ENCODE measurements around the gene JAK1.

DNA sequence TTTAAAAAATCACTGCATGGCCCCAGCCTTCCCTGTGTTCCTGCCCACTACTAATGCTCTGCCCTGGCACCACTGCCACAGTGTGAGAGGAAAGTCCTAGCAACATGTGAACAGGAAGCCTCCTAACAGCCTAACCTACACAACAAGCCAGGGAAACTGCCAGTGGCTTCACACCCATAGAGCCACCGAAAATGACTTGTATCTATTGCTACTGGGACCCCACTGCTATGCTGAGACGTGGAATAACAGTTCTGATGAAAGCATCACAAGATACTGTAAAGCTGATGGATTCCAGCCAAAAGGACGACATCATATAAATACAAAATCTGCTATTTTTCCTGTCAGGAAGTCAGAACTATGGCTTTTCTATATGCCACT is 74.9 kb downstream of the JAK1 start:
- TF ChIP-seq, protein P1, sequence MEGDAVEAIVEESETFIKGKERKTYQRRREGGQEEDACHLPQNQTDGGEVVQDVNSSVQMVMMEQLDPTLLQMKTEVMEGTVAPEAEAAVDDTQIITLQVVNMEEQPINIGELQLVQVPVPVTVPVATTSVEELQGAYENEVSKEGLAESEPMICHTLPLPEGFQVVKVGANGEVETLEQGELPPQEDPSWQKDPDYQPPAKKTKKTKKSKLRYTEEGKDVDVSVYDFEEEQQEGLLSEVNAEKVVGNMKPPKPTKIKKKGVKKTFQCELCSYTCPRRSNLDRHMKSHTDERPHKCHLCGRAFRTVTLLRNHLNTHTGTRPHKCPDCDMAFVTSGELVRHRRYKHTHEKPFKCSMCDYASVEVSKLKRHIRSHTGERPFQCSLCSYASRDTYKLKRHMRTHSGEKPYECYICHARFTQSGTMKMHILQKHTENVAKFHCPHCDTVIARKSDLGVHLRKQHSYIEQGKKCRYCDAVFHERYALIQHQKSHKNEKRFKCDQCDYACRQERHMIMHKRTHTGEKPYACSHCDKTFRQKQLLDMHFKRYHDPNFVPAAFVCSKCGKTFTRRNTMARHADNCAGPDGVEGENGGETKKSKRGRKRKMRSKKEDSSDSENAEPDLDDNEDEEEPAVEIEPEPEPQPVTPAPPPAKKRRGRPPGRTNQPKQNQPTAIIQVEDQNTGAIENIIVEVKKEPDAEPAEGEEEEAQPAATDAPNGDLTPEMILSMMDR (IDR thresholded peaks at IDR 0.05; ENCODE audit: insufficient read depth, low read depth, low read length) = no peak
- no peak for TF ChIP-seq EZH2 (IDR thresholded peaks at IDR 0.05; ENCODE audit: insufficient read depth, low read length)
